ENCODE results near the gene NUDT1.

GRCh38 chr7:2260820-2261219, 18.8 kb downstream of the NUDT1 start:
- TF ChIP-seq ELF4 (IDR thresholded peaks at IDR 0.05) = no peak
- no peak for TF ChIP-seq FOXA1 (IDR thresholded peaks at IDR 0.05)
- TF ChIP-seq PKNOX1 (IDR thresholded peaks at IDR 0.05) = no peak
- TF ChIP-seq SUZ12 (IDR thresholded peaks at IDR 0.05) = no peak
- no peak for TF ChIP-seq SP1 (IDR thresholded peaks at IDR 0.05)
- TF ChIP-seq TARDBP (IDR thresholded peaks at IDR 0.05) = no peak
- no peak for TF ChIP-seq CTBP1 (IDR thresholded peaks at IDR 0.05; ENCODE audit: borderline replicate concordance)
- no peak for TF ChIP-seq FOXM1 (IDR thresholded peaks at IDR 0.05; ENCODE audit: borderline replicate concordance)
- no peak for TF ChIP-seq L3MBTL2 (conservative IDR thresholded peaks at IDR 0.05)
- TF ChIP-seq BHLHE40 (IDR thresholded peaks at IDR 0.05; ENCODE audit: borderline replicate concordance) = no peak
- TF ChIP-seq ZNF384 (IDR thresholded peaks at IDR 0.05) = no peak
- TF ChIP-seq FOXK2 (IDR thresholded peaks at IDR 0.05) = no peak
- TF ChIP-seq HDGF (IDR thresholded peaks at IDR 0.05; ENCODE audit: borderline replicate concordance) = no peak

All from HEK293T (cell line).